ENCODE data around the gene RGL1.

DNA sequence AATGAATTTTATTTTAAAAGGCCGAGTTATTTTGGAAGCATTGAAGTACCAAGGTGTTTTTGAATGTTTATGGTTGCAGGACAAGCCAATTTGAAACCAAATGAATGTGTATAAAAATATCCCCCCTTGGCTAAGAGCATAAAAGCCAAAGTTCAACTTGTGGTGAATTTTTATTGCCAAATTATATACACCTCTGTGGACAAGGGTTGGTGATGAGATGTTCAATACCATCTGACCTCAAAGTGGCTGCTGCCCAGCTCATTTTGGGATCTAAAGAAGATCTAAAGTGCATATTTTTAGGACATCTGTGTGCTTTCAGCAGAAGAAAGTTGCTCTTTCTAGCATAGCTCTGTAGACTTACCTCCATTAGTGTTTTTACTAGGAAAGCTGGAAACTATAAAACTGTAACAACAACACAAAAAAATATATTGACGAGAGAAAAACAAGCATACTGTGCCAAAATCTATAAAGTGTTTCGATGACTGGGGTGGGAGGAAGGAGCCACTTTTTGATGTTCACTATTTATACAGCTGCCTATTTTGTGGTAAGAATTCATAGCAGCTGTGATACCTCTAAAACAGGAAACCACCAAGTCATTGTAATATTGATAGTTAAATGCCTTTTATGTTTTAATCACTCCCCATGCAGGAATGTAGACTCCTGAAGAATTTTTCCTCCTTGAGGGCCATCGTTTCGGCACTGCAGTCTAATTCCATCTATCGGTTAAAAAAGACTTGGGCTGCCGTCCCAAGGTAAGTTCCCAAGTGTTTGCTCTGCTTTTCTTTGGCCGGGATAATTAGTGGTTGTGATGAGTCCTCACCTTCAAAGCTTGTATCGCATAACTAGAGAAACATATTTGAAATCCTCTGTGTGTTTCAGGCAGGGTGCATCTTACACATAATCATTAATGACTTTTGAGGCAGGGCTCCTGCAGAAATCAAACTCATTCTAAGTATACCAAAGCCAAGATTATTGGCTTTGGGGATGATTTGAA is 83.2 kb downstream of the RGL1 start:
- TF ChIP-seq, protein P1, sequence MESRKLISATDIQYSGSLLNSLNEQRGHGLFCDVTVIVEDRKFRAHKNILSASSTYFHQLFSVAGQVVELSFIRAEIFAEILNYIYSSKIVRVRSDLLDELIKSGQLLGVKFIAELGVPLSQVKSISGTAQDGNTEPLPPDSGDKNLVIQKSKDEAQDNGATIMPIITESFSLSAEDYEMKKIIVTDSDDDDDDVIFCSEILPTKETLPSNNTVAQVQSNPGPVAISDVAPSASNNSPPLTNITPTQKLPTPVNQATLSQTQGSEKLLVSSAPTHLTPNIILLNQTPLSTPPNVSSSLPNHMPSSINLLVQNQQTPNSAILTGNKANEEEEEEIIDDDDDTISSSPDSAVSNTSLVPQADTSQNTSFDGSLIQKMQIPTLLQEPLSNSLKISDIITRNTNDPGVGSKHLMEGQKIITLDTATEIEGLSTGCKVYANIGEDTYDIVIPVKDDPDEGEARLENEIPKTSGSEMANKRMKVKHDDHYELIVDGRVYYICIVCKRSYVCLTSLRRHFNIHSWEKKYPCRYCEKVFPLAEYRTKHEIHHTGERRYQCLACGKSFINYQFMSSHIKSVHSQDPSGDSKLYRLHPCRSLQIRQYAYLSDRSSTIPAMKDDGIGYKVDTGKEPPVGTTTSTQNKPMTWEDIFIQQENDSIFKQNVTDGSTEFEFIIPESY (CRISPR knock-in tag; IDR thresholded peaks at IDR 0.05): no peak
- TF ChIP-seq ZNF24 (IDR thresholded peaks at IDR 0.05) (no peak), POLR2AphosphoS5 (IDR thresholded peaks at IDR 0.05; ENCODE audit: control insufficient read depth, insufficient read depth, low read depth, low read length) (no peak), ZNF583 (CRISPR knock-in tag; IDR thresholded peaks at IDR 0.05) (no peak), EGR1 (conservative IDR thresholded peaks at IDR 0.05) (no peak), DNMT1 (IDR thresholded peaks at IDR 0.05) (no peak), KDM2B (CRISPR knock-in tag; IDR thresholded peaks at IDR 0.05) (no peak), SMARCC2 (IDR thresholded peaks at IDR 0.05; ENCODE audit: low read depth) (no peak)
- TF ChIP-seq, protein P2, sequence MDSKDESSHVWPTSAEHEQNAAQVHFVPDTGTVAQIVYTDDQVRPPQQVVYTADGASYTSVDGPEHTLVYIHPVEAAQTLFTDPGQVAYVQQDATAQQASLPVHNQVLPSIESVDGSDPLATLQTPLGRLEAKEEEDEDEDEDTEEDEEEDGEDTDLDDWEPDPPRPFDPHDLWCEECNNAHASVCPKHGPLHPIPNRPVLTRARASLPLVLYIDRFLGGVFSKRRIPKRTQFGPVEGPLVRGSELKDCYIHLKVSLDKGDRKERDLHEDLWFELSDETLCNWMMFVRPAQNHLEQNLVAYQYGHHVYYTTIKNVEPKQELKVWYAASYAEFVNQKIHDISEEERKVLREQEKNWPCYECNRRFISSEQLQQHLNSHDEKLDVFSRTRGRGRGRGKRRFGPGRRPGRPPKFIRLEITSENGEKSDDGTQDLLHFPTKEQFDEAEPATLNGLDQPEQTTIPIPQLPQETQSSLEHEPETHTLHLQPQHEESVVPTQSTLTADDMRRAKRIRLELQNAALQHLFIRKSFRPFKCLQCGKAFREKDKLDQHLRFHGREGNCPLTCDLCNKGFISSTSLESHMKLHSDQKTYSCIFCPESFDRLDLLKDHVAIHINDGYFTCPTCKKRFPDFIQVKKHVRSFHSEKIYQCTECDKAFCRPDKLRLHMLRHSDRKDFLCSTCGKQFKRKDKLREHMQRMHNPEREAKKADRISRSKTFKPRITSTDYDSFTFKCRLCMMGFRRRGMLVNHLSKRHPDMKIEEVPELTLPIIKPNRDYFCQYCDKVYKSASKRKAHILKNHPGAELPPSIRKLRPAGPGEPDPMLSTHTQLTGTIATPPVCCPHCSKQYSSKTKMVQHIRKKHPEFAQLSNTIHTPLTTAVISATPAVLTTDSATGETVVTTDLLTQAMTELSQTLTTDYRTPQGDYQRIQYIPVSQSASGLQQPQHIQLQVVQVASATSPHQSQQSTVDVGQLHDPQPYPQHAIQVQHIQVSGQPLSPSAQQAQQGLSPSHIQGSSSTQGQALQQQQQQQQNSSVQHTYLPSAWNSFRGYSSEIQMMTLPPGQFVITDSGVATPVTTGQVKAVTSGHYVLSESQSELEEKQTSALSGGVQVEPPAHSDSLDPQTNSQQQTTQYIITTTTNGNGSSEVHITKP (IDR thresholded peaks at IDR 0.05; ENCODE audit: partially characterized antibody): no peak
- TF ChIP-seq, protein P3, sequence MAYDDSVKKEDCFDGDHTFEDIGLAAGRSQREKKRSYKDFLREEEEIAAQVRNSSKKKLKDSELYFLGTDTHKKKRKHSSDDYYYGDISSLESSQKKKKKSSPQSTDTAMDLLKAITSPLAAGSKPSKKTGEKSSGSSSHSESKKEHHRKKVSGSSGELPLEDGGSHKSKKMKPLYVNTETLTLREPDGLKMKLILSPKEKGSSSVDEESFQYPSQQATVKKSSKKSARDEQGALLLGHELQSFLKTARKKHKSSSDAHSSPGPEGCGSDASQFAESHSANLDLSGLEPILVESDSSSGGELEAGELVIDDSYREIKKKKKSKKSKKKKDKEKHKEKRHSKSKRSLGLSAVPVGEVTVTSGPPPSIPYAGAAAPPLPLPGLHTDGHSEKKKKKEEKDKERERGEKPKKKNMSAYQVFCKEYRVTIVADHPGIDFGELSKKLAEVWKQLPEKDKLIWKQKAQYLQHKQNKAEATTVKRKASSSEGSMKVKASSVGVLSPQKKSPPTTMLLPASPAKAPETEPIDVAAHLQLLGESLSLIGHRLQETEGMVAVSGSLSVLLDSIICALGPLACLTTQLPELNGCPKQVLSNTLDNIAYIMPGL (CRISPR knock-in tag; IDR thresholded peaks at IDR 0.05): no peak
- TF ChIP-seq, protein P4, sequence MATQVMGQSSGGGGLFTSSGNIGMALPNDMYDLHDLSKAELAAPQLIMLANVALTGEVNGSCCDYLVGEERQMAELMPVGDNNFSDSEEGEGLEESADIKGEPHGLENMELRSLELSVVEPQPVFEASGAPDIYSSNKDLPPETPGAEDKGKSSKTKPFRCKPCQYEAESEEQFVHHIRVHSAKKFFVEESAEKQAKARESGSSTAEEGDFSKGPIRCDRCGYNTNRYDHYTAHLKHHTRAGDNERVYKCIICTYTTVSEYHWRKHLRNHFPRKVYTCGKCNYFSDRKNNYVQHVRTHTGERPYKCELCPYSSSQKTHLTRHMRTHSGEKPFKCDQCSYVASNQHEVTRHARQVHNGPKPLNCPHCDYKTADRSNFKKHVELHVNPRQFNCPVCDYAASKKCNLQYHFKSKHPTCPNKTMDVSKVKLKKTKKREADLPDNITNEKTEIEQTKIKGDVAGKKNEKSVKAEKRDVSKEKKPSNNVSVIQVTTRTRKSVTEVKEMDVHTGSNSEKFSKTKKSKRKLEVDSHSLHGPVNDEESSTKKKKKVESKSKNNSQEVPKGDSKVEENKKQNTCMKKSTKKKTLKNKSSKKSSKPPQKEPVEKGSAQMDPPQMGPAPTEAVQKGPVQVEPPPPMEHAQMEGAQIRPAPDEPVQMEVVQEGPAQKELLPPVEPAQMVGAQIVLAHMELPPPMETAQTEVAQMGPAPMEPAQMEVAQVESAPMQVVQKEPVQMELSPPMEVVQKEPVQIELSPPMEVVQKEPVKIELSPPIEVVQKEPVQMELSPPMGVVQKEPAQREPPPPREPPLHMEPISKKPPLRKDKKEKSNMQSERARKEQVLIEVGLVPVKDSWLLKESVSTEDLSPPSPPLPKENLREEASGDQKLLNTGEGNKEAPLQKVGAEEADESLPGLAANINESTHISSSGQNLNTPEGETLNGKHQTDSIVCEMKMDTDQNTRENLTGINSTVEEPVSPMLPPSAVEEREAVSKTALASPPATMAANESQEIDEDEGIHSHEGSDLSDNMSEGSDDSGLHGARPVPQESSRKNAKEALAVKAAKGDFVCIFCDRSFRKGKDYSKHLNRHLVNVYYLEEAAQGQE (IDR thresholded peaks at IDR 0.05; ENCODE audit: borderline replicate concordance): no peak
- TF ChIP-seq, protein P4 (CRISPR knock-in tag; IDR thresholded peaks at IDR 0.05; ENCODE audit: low read depth): no peak

Measured in K562 (cell line).